Ascending aorta (tissue), 2 donors: ENCODE data around the gene SEL1L2. TPM values are rescaled to one million over a fixed set of nuclear protein-coding genes. Genes with fewer than 3 reads are reported as not detected.

ENCODE experiments used
- DNase-seq, 2 donors: peaks; one replicate each; pipeline ENCODE4 v3.0.0-alpha.2; 2019; ENCODE audit warnings: low spot score in 2 of 2
- H3K27ac ChIP-seq, 2 donors: fragments of 200-600 bp; sonication (generic); one replicate each; pipeline ENCODE4 v1.5.1; 2016 to 2017; ENCODE audit warnings: mild to moderate bottlenecking in 1 of 2
- H3K27me3 ChIP-seq: fragments of 200-600 bp; sonication (generic); one replicate; pipeline ENCODE4 v1.5.1; 2017
- H3K36me3 ChIP-seq, 2 donors: fragments of 200-600 bp; sonication (generic); one replicate each; pipeline ENCODE4 v1.5.1; 2016
- H3K4me1 ChIP-seq, 2 donors: fragments of 200-600 bp; sonication (generic); one replicate each; pipeline ENCODE4 v1.5.1; 2016 to 2017; ENCODE audit warnings: mild to moderate bottlenecking in 1 of 2
- H3K4me3 ChIP-seq, 2 donors: fragments of 200-600 bp; sonication (generic); one replicate each; pipeline ENCODE4 v1.5.1; 2016 to 2017; ENCODE audit warnings: mild to moderate bottlenecking in 1 of 2
- H3K9me3 ChIP-seq, 2 donors: fragments of 200-600 bp; sonication (generic); one replicate each; pipeline ENCODE4 v1.5.1; 2016
- CTCF ChIP-seq, 3 experiments: fragments of 200-600 bp in 2 of 3; fragments of 450-650 bp in 1 of 3; sonication (generic) in 2 of 3; IDR thresholded peaks; one replicate each; pipeline ENCODE4 v1.5.1; 2016 to 2019; ENCODE audit warnings: antibody characterized with exemption in 3 of 3, mild to moderate bottlenecking in 1 of 3, moderate library complexity in 1 of 3
- intact Hi-C: fragments of 100-400 bp; cut with DNase I; formaldehyde crosslinking; loops from one replicate; pipeline ENCODE4 v1.15.1; 2023
- total RNA-seq: library from RNA; depleted of rRNA; stranded (reverse); fragments of >200 nt; gene quantifications from one replicate; pipeline ENCODE4 v1.1.0, GENCODE V29; 2016

The SEL1L2 gene
- total RNA-seq, 1 donor from 2014 or later: not detected

GRCh38 chr20:13874394-13875157, 115.8 kb downstream of the SEL1L2 start:
- intact Hi-C loops: no loop called here
- peaks cover 0 to 3% of the 10 kb centered on the region in 2 donors for H3K4me1 ChIP-seq
- no peaks in the 10 kb centered on the region for H3K9me3 ChIP-seq
- no peak overlapping the region for H3K27ac ChIP-seq
- no peaks in the 10 kb centered on the region for H3K27me3 ChIP-seq
- no peak for DNase-seq
- TF ChIP-seq CTCF (IDR thresholded peaks at IDR 0.05): no peak
- no peaks in the 10 kb centered on the region for H3K36me3 ChIP-seq
- no peak overlapping the region for H3K4me3 ChIP-seq

GRCh38 chr20:13873831-13874230, 116.6 kb downstream of the SEL1L2 start:
- DNase-seq: no peak
- no peak for TF ChIP-seq CTCF (IDR thresholded peaks at IDR 0.05)
- H3K36me3 ChIP-seq: no peaks in the 10 kb centered on the region
- no peak overlapping the region for H3K4me3 ChIP-seq
- H3K9me3 ChIP-seq: no peaks in the 10 kb centered on the region
- no peak overlapping the region for H3K27ac ChIP-seq
- intact Hi-C loops: no loop called here
- no peaks in the 10 kb centered on the region for H3K27me3 ChIP-seq
- H3K4me1 ChIP-seq: peaks cover 3% of the 10 kb centered on the region in 2 donors

GRCh38 chr20:13870170-13870748, 120.2 kb downstream of the SEL1L2 start:
- intact Hi-C loops: no loop called here
- Histone ChIP-seq H3K4me1 (peaks cover 9 to 15% of the 10 kb centered on the region in 2 donors), H3K36me3 (no peaks in the 10 kb centered on the region)

GRCh38 chr20:13868331-13868730, 122.1 kb downstream of the SEL1L2 start:
- peak; percentile 38 to 77 for DNase-seq
- Histone ChIP-seq H3K9me3 (no peaks in the 10 kb centered on the region), H3K4me3 (no peak overlapping the region), H3K27me3 (no peaks in the 10 kb centered on the region), H3K36me3 (no peaks in the 10 kb centered on the region), H3K27ac (peak overlapping the region; percentile 76 to 79), H3K4me1 (peaks cover 9 to 16% of the 10 kb centered on the region in 2 donors)
- intact Hi-C loops: no loop called here
- no peak for TF ChIP-seq CTCF (IDR thresholded peaks at IDR 0.05)

More at GRCh38 chr20:13870170-13870748, 120.2 kb downstream of the SEL1L2 start:
- DNase-seq: no peak
- TF ChIP-seq CTCF (IDR thresholded peaks at IDR 0.05): no peak
- Histone ChIP-seq H3K27ac (peak overlapping the region in 1 of 2 donors; percentile 57), H3K9me3 (no peaks in the 10 kb centered on the region), H3K27me3 (no peaks in the 10 kb centered on the region), H3K4me3 (no peak overlapping the region)

- intact Hi-C loops: no loop called here
- no peak for DNase-seq
- Histone ChIP-seq H3K27ac (peak overlapping the region; percentile 45 to 79), H3K9me3 (no peaks in the 10 kb centered on the region), H3K27me3 (no peaks in the 10 kb centered on the region), H3K4me3 (no peak overlapping the region), H3K4me1 (peaks cover 9 to 16% of the 10 kb centered on the region in 2 donors), H3K36me3 (no peaks in the 10 kb centered on the region)
- no peak for TF ChIP-seq CTCF (IDR thresholded peaks at IDR 0.05)
Observed at GRCh38 chr20:13865791-13866351, 124.5 kb downstream of the SEL1L2 start.
